Measurements from ENCODE around the gene KRT78. TPM values are rescaled to one million over a fixed set of nuclear protein-coding genes. Genes with fewer than 3 reads are reported as not detected.

KRT78 gene
- total RNA-seq, 1 donor from 2014 or later = not detected

GRCh38 chr12:52810554-52810953 lies 38.2 kb downstream of the KRT78 start:
- H3K4me3 Mint-ChIP-seq = no peak overlapping the region

GRCh38 chr12:52809166-52809565 lies 39.6 kb downstream of the KRT78 start:
- no peak for DNase-seq
- H3K4me1 Mint-ChIP-seq = no peaks in the 10 kb centered on the region
- no peak for ATAC-seq (ENCODE audit: low read depth)
- H3K27me3 Mint-ChIP-seq = peaks cover 2% of the 10 kb centered on the region
- ChIA-PET CTCF (no interaction called here), POLR2A (no interaction called here)
- H3K27ac Mint-ChIP-seq = no peak overlapping the region
- H3K9me3 Mint-ChIP-seq = no peaks in the 10 kb centered on the region
- no peak overlapping the region for H3K4me3 Mint-ChIP-seq
- no peak for TF ChIP-seq CTCF (IDR thresholded peaks at IDR 0.05)
- intact Hi-C loops (cut with micrococcal nuclease) = no loop called here
- H3K36me3 Mint-ChIP-seq (ENCODE audit: low read depth) = no peaks in the 10 kb centered on the region

More at GRCh38 chr12:52810554-52810953, 38.2 kb downstream of the KRT78 start:
- ChIA-PET POLR2A (no interaction called here), CTCF (no interaction called here)
- H3K4me1 Mint-ChIP-seq = no peaks in the 10 kb centered on the region
- H3K9me3 Mint-ChIP-seq = no peaks in the 10 kb centered on the region
- H3K27me3 Mint-ChIP-seq = peaks cover 2% of the 10 kb centered on the region
- DNase-seq = no peak
- H3K27ac Mint-ChIP-seq = no peak overlapping the region
- ATAC-seq (ENCODE audit: low read depth) = no peak
- no peaks in the 10 kb centered on the region for H3K36me3 Mint-ChIP-seq (ENCODE audit: low read depth)
- intact Hi-C loops (cut with micrococcal nuclease) = no loop called here
- no peak for TF ChIP-seq CTCF (IDR thresholded peaks at IDR 0.05)

- H3K4me1 Mint-ChIP-seq = no peaks in the 10 kb centered on the region
- peaks cover 2% of the 10 kb centered on the region for H3K27me3 Mint-ChIP-seq
- H3K9me3 Mint-ChIP-seq = no peaks in the 10 kb centered on the region
- H3K36me3 Mint-ChIP-seq (ENCODE audit: low read depth) = no peaks in the 10 kb centered on the region
- ATAC-seq (ENCODE audit: low read depth) (no peak), DNase-seq (no peak)
- POLR2A ChIA-PET = no interaction called here
- CTCF ChIA-PET = no interaction called here
- TF ChIP-seq CTCF (IDR thresholded peaks at IDR 0.05) = no peak
- intact Hi-C loops (cut with micrococcal nuclease) = no loop called here
- no peak overlapping the region for H3K27ac Mint-ChIP-seq
- no peak overlapping the region for H3K4me3 Mint-ChIP-seq
These were observed 40.1 kb downstream of the KRT78 start for GRCh38 chr12:52808573-52809160.

GRCh38 chr12:52807544-52808470 lies 41.0 kb downstream of the KRT78 start:
- H3K27ac Mint-ChIP-seq = no peak overlapping the region
- ATAC-seq (ENCODE audit: low read depth) (no peak), DNase-seq (no peak)
- CTCF ChIA-PET = no interaction called here
- intact Hi-C loops (cut with micrococcal nuclease) = no loop called here
- no peak for TF ChIP-seq CTCF (IDR thresholded peaks at IDR 0.05)
- no peaks in the 10 kb centered on the region for H3K9me3 Mint-ChIP-seq
- POLR2A ChIA-PET = no interaction called here
- H3K27me3 Mint-ChIP-seq = peaks cover 2% of the 10 kb centered on the region
- H3K36me3 Mint-ChIP-seq (ENCODE audit: low read depth) = no peaks in the 10 kb centered on the region
- no peak overlapping the region for H3K4me3 Mint-ChIP-seq
- H3K4me1 Mint-ChIP-seq = no peaks in the 10 kb centered on the region

GRCh38 chr12:52806821-52807543 lies 41.8 kb downstream of the KRT78 start:
- intact Hi-C loops (cut with micrococcal nuclease) = no loop called here
- H3K9me3 Mint-ChIP-seq = no peaks in the 10 kb centered on the region
- H3K27ac Mint-ChIP-seq = no peak overlapping the region
- H3K36me3 Mint-ChIP-seq (ENCODE audit: low read depth) = no peaks in the 10 kb centered on the region
- no peak for DNase-seq
- ChIA-PET CTCF (no interaction called here), POLR2A (no interaction called here)
- H3K4me3 Mint-ChIP-seq = no peak overlapping the region
- no peaks in the 10 kb centered on the region for H3K4me1 Mint-ChIP-seq
- no peak for TF ChIP-seq CTCF (IDR thresholded peaks at IDR 0.05)
- H3K27me3 Mint-ChIP-seq = peaks cover 2% of the 10 kb centered on the region
- ATAC-seq (ENCODE audit: low read depth) = no peak

All from activated B cell treated with CpG ODN at 0.5 μM for 24 hours (primary cell).